Daoy (cell line): ENCODE data around the gene ZNF665. TPM values are rescaled to one million over a fixed set of nuclear protein-coding genes. Genes with fewer than 3 reads are reported as not detected.
A peak's percentile ranks its signal among the peaks of the same experiment; 100 is the strongest.
"Not testable (repeated sequence)": the region's sequence is repeated elsewhere in the genome, so short reads cannot be mapped to it uniquely, and the experiment has no call there.

ENCODE experiments used
- DNase-seq: peaks from one replicate; pipeline ENCODE4 v3.0.0-alpha.2; 2015; ENCODE audit warnings: low read depth
- total RNA-seq: library from RNA; depleted of rRNA; stranded (reverse); fragments of >200 nt; shearing (Covaris generic); gene quantifications from 2 replicates; pipeline ENCODE4 v1.2.3, GENCODE V29; 2014; rRNA removed

Gene ZNF665
- total RNA-seq: 3.4 and 3.7 TPM in 2 replicates

- DNase-seq: peak; percentile 94
Measured at GRCh38 chr19:53192771-53193534, at the start of gene ZNF665. ZNF665 (minus strand) TSS chr19:53193358; CDS start chr19:53182898, 10,460 bp downstream.

- no peak for DNase-seq
Measured at GRCh38 chr19:53237114-53237777, 44.1 kb upstream of the ZNF665 start.

DNA sequence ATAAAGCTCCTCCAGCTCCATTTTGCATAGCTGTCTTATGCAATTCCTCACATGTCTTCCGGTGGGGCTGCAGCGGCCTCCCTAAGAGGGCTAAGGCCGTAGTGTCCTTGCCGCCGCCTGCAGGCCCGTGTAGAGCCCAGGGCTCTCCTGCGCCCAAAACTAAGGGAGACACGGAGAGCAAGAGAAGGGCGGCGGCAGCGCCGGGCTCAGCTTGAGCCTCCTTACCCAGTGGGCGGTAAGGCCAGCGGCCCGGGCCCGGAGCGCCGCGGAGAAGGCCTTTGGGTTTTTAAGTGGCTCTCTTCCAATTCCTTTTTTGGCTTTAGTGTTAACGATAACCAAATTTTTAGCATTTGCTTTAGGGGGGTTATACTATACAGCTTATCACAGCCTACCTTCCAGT, 31.4 kb upstream of the ZNF665 start:
- no peak for DNase-seq

DNA sequence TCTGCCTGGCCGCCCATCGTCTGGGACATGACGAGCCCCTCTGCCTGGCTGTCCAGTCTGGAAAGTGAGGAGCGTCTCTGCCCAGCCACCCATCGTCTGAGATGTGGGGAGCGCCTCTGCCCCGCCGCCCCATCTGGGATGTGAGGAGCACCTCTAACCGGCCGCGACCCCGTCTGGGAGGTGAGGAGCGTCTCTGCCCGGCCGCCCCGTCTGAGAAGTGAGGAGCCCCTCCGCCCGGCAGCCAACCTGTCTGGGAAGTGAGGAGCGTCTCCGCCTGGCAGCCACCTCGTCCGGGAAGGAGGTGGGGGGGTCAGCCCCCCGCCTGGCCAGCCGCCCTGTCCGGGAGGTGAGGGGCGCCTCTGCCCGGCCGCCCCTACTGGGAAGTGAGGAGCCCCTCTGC, 29.6 kb upstream of the ZNF665 start:
- not testable (repeated sequence) for DNase-seq

DNA sequence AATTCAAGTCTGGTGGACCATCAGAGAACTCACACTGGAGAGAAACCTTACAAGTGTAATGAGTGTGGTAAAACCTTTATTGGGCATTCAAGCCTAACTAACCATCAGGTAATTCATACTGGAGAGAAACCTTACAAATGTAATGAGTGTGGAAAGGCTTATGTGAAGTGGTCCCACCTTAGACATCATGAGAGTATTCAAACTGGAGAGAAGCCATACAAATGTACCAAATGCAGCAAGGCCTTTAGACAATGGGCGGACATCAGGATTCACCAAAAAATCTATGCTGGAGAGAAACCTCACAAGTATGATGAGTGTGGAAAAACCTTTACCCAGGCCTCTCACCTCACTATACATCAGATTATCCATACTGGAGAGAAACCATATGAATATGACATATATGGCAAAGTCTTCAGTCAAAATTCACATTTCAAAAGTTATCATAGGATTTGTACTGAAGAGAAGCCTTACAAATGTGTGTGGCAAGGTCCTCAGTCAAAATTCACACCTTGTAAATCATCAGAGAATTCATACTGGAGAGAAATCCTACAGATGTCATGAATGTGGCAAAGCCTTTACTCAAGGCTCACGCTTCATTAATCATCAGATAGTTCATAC, 19.7 kb upstream of the ZNF665 start:
- no peak for DNase-seq

- not testable (repeated sequence) for DNase-seq
Measured at GRCh38 chr19:53211554-53211953, 18.4 kb upstream of the ZNF665 start.

DNA sequence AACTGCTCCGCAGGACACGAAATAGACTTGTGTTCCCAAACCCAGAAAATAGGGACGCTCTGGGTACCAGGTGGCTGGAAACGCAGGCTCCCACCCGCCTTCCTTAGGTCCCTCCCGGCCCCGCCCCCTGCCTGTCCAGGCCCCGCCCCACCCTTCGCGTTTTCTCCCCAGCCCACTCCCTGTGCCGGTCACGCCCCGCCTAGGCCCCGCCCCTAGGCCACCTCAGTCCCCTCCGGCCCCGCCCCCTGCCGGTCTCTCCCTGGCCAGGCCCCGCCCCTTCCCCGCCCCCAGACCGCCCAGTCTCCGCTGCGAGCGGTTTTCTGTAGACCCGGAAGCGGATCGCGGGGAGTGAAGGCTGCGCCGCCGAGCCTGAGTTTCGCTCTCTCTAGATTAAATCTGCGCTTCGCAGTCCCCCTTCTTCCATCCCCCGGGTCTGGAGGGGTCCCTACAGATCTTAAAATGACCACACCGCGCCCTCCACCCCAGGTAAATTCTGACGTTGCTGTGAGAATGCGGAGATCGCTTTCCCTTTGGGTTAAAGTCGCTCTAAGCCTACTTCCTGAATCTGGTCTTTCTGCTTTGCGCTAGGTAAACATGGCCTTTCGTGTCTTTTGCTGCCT, 3.7 kb upstream of the ZNF665 start:
- peak; percentile 93 for DNase-seq

GRCh38 chr19:53195265-53195903, 2.2 kb upstream of the ZNF665 start:
- DNase-seq: peak; percentile 84

- DNase-seq: no peak
Measured at GRCh38 chr19:53193535-53194222, 521 bp upstream of the ZNF665 start.

- DNase-seq: no peak
Measured at GRCh38 chr19:53190253-53190652, 2.9 kb downstream of the ZNF665 start.

DNA sequence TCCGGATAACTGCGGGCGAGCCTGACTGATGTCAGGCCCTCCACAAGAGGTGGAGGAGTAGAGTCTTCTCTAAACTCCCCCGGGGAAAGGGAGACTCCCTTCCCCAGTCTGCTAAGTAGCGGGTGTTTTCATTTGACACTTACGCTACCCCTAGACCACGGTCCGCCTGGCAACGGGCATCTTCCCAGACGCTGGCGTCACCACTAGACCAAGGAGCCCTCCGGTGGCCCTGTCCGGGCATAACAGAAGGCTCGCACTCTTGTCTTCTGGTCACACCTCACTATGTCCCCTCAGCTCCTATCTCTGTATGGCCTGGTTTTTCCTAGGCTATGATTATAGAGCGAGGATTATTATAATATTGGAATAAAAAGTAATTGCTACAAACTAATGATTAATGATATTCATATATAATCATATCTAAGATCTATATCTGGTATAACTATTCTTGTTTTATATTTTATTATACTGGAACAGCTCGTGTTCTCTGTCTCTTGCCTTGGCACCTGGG, 3.4 kb downstream of the ZNF665 start:
- not testable (repeated sequence) for DNase-seq

- DNase-seq: peak; percentile 21
Measured at GRCh38 chr19:53185155-53185882, 7.8 kb downstream of the ZNF665 start.

DNA sequence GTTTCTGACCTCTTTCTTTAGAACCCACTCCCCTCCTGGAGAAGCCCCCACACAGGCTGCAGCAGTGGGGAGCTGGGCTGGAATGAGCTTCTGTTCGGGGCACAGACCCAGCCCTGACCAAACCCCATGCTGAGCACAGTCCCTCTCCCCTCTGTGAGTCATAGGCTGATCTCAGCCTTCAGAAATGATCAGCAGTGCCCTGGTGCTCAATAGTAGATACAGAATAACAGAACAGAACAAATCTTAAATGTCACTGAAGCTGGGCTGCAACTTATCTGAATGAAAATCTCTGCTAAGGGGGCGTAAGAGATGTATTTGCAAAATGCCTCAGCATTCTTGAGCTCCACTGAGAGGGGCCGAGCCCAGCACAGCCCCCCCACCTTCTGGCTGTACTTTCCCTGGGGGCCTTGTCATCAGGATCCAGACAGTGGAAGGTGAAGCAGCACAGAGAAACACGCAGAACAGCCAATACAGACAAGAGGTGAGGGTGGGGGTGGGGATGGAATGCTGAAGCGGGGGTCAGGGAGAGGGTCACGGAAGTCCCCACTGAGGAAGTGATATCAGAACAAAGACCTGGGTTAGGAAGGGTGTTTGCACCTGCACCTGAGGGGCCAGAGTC, 9.9 kb downstream of the ZNF665 start:
- peak; percentile 88 for DNase-seq

DNA sequence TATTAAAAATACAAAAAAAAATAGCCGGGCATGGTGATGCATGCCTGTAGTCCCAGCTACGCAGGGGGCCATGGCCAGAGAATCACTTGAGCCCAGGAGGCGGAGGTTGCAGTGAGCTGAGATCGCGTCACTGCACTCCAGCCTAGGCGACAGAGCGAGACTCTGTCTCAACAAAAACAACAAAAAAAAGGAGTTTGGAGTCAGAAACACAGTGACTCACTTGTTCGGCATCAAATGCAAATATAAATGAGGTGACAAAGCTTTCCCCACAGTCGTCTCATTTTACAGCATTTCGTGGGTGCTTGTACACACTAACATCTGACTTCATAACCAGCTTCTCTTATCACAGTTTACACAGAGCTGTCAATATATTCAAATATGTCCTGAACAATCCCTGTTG, 11.0 kb downstream of the ZNF665 start:
- peak; percentile 92 for DNase-seq

DNA sequence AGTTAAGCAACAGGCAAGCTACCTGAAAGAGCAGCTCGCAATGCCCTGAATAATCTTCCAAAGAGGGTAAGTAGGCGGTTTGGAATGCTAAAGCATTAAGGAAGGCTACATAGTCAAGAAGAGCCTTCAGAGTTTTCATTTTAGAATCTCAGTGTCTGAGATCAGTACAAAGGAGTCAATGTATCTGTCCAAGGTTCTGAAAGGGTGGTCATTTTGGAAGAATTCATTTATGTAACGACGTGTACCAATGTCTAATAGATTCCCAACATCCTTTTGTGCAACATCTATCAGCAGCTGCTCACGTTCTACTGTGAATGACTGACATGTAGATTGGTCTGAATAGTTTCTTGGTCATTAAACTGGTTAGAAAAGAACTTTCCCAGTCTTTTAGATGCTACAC, 15.2 kb downstream of the ZNF665 start:
- DNase-seq: no peak

DNA sequence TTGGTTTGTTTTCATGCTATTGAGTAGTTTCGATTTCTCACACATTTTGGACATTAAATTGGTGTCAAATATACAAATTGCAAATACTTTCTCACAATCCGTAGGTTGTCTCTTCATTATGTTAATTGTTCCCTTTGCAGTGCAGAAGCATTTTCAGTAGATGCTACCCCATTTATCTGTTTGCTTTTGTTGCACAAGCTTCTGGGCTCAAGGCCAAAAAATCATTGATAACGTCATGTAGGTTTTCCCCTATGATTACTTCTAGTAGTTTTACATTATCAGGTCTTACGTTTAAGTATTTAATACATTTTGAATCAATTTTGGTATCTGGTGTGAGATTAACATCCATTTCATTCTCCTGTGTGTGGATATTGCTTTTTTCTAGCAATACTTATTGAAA, 20.3 kb downstream of the ZNF665 start:
- no peak for DNase-seq

DNA sequence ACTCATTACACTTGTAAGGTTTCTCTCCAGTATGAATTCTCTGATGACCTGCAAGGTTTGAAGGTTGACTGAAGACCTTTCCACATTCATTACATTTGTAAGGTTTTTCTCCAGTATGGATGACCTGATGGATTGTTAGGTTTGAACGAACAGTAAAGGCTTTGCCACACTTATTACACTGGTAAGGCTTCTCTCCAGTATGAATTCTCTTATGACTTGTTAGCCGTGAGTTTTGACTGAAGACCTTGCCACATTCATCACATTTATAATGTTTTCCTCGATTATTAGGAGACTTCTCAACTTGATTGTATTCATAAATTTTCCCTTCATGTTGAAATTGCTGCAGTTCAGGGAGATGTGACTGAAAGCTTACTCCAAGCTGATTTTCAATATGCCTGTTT, 27.5 kb downstream of the ZNF665 start:
- no peak for DNase-seq

DNA sequence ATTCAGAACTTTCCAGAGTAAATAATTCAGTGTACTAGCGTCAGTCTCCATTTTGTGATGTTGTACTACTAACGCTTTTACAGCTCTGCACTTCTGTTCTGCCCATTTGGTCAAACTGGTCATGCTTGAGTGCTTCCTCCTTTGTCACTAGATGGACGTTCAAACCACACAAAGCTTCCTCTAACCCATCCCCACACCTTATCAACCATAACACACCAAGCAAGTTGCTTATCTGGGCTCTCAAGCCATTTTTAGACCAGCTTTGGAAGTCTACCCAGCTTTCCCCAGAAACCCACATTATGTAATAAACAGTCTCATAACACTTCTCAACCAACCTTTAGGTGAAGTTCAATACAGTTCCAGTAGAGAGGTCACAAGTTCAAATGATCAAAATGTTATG, 32.0 kb downstream of the ZNF665 start:
- no peak for DNase-seq

- no peak for DNase-seq
Measured at GRCh38 chr19:53160350-53160749, 32.8 kb downstream of the ZNF665 start.

- peak; percentile 42 for DNase-seq
Measured at GRCh38 chr19:53158119-53158656, 35.0 kb downstream of the ZNF665 start.
